ENCODE measurements around the gene CDH24. TPM values are rescaled to one million over a fixed set of nuclear protein-coding genes. Genes with fewer than 3 reads are reported as not detected.

The CDH24 gene
- total RNA-seq, 1 experiment from 2014 or later = 17.9 TPM

DNA sequence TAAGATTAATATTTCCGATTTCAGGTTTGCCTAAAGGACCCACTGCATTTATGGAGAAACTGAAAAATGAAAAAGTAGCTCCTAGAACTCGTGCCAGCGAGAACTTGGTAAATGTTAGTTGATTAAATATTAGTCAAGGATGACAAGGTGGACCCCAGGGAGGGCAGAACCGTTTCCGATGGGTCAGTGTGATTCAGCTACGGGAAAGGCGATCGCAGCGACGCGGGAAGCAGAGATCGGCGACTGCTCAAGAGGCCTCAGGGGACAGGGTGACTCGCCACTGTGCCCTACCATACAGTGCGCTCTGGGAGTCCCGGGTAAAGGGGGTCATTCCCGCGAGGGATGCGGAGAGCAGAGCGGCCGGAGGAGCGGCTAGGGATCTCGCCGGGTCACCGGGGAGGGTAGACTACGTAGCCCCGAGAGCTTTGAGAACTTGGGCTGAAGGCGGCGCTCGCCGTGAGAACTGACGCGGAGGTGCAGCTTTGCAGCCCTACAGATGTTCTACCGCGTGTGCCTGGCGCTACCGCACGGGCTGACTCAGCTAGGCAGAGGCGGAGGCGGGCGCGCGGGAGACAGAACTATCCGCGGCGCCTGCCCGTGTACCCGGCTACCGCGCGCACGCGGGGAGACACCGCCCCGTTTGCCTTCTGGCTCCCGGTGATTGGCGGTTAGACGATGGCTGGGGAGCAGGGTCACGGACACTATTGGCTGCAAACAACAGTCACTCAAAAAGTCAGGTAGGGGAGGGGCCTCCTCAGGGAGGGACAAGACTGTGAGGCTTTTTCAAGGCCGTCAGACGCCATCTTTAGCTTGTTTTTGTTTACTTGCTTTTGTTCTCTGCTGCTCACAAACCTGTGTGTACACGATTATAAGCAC, 50.5 kb downstream of the CDH24 start (continued):
- TF ChIP-seq, protein P1, sequence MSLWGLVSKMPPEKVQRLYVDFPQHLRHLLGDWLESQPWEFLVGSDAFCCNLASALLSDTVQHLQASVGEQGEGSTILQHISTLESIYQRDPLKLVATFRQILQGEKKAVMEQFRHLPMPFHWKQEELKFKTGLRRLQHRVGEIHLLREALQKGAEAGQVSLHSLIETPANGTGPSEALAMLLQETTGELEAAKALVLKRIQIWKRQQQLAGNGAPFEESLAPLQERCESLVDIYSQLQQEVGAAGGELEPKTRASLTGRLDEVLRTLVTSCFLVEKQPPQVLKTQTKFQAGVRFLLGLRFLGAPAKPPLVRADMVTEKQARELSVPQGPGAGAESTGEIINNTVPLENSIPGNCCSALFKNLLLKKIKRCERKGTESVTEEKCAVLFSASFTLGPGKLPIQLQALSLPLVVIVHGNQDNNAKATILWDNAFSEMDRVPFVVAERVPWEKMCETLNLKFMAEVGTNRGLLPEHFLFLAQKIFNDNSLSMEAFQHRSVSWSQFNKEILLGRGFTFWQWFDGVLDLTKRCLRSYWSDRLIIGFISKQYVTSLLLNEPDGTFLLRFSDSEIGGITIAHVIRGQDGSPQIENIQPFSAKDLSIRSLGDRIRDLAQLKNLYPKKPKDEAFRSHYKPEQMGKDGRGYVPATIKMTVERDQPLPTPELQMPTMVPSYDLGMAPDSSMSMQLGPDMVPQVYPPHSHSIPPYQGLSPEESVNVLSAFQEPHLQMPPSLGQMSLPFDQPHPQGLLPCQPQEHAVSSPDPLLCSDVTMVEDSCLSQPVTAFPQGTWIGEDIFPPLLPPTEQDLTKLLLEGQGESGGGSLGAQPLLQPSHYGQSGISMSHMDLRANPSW (CRISPR knock-in tag; conservative IDR thresholded peaks at IDR 0.05; ENCODE audit: low read depth) = no peak
- TF ChIP-seq NFE2L1 (CRISPR knock-in tag; IDR thresholded peaks at IDR 0.05) = peak; percentile 94
- TF ChIP-seq E2F4 (CRISPR knock-in tag; IDR thresholded peaks at IDR 0.05; ENCODE audit: borderline replicate concordance, low read depth) = peak; percentile 85
- TF ChIP-seq, protein P2, sequence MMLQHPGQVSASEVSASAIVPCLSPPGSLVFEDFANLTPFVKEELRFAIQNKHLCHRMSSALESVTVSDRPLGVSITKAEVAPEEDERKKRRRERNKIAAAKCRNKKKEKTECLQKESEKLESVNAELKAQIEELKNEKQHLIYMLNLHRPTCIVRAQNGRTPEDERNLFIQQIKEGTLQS (CRISPR knock-in tag; conservative IDR thresholded peaks at IDR 0.05) = no peak
- TF ChIP-seq ESRRA (CRISPR knock-in tag; IDR thresholded peaks at IDR 0.05; ENCODE audit: borderline replicate concordance) = no peak
- TF ChIP-seq TEAD1 (CRISPR knock-in tag; IDR thresholded peaks at IDR 0.05) = peak; percentile 89
- no peak for TF ChIP-seq NFATC4 (CRISPR knock-in tag; IDR thresholded peaks at IDR 0.05)
- TF ChIP-seq ZNF232 (CRISPR knock-in tag; IDR thresholded peaks at IDR 0.05) = no peak; the same call in 1 of the 2 replicates
- no peak for TF ChIP-seq ZNF532 (CRISPR knock-in tag; IDR thresholded peaks at IDR 0.05; ENCODE audit: borderline replicate concordance)
- no peak for TF ChIP-seq RORB (CRISPR knock-in tag; IDR thresholded peaks at IDR 0.05)
- TF ChIP-seq, protein P3, sequence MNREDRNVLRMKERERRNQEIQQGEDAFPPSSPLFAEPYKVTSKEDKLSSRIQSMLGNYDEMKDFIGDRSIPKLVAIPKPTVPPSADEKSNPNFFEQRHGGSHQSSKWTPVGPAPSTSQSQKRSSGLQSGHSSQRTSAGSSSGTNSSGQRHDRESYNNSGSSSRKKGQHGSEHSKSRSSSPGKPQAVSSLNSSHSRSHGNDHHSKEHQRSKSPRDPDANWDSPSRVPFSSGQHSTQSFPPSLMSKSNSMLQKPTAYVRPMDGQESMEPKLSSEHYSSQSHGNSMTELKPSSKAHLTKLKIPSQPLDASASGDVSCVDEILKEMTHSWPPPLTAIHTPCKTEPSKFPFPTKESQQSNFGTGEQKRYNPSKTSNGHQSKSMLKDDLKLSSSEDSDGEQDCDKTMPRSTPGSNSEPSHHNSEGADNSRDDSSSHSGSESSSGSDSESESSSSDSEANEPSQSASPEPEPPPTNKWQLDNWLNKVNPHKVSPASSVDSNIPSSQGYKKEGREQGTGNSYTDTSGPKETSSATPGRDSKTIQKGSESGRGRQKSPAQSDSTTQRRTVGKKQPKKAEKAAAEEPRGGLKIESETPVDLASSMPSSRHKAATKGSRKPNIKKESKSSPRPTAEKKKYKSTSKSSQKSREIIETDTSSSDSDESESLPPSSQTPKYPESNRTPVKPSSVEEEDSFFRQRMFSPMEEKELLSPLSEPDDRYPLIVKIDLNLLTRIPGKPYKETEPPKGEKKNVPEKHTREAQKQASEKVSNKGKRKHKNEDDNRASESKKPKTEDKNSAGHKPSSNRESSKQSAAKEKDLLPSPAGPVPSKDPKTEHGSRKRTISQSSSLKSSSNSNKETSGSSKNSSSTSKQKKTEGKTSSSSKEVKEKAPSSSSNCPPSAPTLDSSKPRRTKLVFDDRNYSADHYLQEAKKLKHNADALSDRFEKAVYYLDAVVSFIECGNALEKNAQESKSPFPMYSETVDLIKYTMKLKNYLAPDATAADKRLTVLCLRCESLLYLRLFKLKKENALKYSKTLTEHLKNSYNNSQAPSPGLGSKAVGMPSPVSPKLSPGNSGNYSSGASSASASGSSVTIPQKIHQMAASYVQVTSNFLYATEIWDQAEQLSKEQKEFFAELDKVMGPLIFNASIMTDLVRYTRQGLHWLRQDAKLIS (CRISPR knock-in tag; IDR thresholded peaks at IDR 0.05; ENCODE audit: borderline replicate concordance) = no peak
- TF ChIP-seq, protein P4, sequence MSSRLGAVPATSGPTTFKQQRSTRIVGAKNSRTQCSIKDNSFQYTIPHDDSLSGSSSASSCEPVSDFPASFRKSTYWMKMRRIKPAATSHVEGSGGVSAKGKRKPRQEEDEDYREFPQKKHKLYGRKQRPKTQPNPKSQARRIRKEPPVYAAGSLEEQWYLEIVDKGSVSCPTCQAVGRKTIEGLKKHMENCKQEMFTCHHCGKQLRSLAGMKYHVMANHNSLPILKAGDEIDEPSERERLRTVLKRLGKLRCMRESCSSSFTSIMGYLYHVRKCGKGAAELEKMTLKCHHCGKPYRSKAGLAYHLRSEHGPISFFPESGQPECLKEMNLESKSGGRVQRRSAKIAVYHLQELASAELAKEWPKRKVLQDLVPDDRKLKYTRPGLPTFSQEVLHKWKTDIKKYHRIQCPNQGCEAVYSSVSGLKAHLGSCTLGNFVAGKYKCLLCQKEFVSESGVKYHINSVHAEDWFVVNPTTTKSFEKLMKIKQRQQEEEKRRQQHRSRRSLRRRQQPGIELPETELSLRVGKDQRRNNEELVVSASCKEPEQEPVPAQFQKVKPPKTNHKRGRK (CRISPR knock-in tag; IDR thresholded peaks at IDR 0.05; ENCODE audit: borderline replicate concordance) = no peak
- TF ChIP-seq CREB1 (CRISPR knock-in tag; IDR thresholded peaks at IDR 0.05) = no peak; the same call in 1 of the 2 replicates
- peak; percentile 94 for TF ChIP-seq NFYB (CRISPR knock-in tag; conservative IDR thresholded peaks at IDR 0.05; ENCODE audit: low read depth)
- TF ChIP-seq MLX (CRISPR knock-in tag; IDR thresholded peaks at IDR 0.05) = no peak
- peak; percentile 86; the same call in 1 of the 2 replicates for TF ChIP-seq PREB (CRISPR knock-in tag; IDR thresholded peaks at IDR 0.05; ENCODE audit: borderline replicate concordance)
- no peak for TF ChIP-seq MXD4 (CRISPR knock-in tag; IDR thresholded peaks at IDR 0.05; ENCODE audit: borderline replicate concordance)
- TF ChIP-seq, protein P5, sequence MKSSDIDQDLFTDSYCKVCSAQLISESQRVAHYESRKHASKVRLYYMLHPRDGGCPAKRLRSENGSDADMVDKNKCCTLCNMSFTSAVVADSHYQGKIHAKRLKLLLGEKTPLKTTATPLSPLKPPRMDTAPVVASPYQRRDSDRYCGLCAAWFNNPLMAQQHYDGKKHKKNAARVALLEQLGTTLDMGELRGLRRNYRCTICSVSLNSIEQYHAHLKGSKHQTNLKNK (CRISPR knock-in tag; IDR thresholded peaks at IDR 0.05) = no peak
- TF ChIP-seq ELF4 (CRISPR knock-in tag; IDR thresholded peaks at IDR 0.05; ENCODE audit: low read depth) = 0 out of 2 replicates have a peak, but pooled peaks have one; percentile 26
- peak; percentile 96 for TF ChIP-seq FOXP1 (CRISPR knock-in tag; IDR thresholded peaks at IDR 0.05; ENCODE audit: borderline replicate concordance)

All from WTC11 (cell line).